ENCODE results near the gene NPRL2.

The NPRL2 gene

GRCh38 chr3:50341996-50342650 lies 8.5 kb downstream of the NPRL2 start:
- DNase-seq (ENCODE audit: low read depth) = no peak
- TF ChIP-seq CTCF (IDR thresholded peaks at IDR 0.05; ENCODE audit: control insufficient read depth, extremely low read depth, insufficient read depth) = no peak
- no peak overlapping the region for H3K4me3 ChIP-seq (ENCODE audit: low read depth, low read length)

- no peak for DNase-seq (ENCODE audit: low read depth)
- H3K4me3 ChIP-seq (ENCODE audit: low read depth, low read length) = no peak overlapping the region
- no peak for TF ChIP-seq CTCF (IDR thresholded peaks at IDR 0.05; ENCODE audit: control insufficient read depth, extremely low read depth, insufficient read depth)
Measured at GRCh38 chr3:50341537-50341936, 9.0 kb downstream of the NPRL2 start.

GRCh38 chr3:50340448-50341329 lies 9.9 kb downstream of the NPRL2 start, which contains the start of gene RASSF1:
Gene RASSF1 (minus strand): TSS chr3:50340836. CDS start chr3:50340805, 31 bp downstream.
- no peak within 1 kb of the TSS for H3K4me3 ChIP-seq (ENCODE audit: low read depth, low read length)
- no peak for DNase-seq (ENCODE audit: low read depth)
- no peak for TF ChIP-seq CTCF (IDR thresholded peaks at IDR 0.05; ENCODE audit: control insufficient read depth, extremely low read depth, insufficient read depth)

GRCh38 chr3:50340147-50340447 lies 10.5 kb downstream of the NPRL2 start:
- no peak for TF ChIP-seq CTCF (IDR thresholded peaks at IDR 0.05; ENCODE audit: control insufficient read depth, extremely low read depth, insufficient read depth)
- H3K4me3 ChIP-seq (ENCODE audit: low read depth, low read length) = no peak overlapping the region

GRCh38 chr3:50339485-50340146 lies 11.0 kb downstream of the NPRL2 start:
- DNase-seq (ENCODE audit: low read depth) = no peak
- TF ChIP-seq CTCF (IDR thresholded peaks at IDR 0.05; ENCODE audit: control insufficient read depth, extremely low read depth, insufficient read depth) = no peak
- no peak overlapping the region for H3K4me3 ChIP-seq (ENCODE audit: low read depth, low read length)

More at GRCh38 chr3:50340147-50340447, 10.5 kb downstream of the NPRL2 start:
- DNase-seq (ENCODE audit: low read depth) = no peak

GRCh38 chr3:50338965-50339364 lies 11.6 kb downstream of the NPRL2 start:
- no peak for TF ChIP-seq CTCF (IDR thresholded peaks at IDR 0.05; ENCODE audit: control insufficient read depth, extremely low read depth, insufficient read depth)
- DNase-seq (ENCODE audit: low read depth) = no peak
- H3K4me3 ChIP-seq (ENCODE audit: low read depth, low read length) = no peak overlapping the region
